Activated naive CD4-positive, alpha-beta T cell (primary cell): ENCODE data around the gene ZNF681.
A peak's percentile ranks its signal among the peaks of the same experiment; 100 is the strongest.
"Not testable (repeated sequence)": the region's sequence is repeated elsewhere in the genome, so short reads cannot be mapped to it uniquely, and the experiment has no call there.

ENCODE experiments used
- DNase-seq, 4 experiments: peaks; one replicate each; lab custom pipeline; 2025; lab: John Stamatoyannopoulos, UW

The ZNF681 gene

DNA sequence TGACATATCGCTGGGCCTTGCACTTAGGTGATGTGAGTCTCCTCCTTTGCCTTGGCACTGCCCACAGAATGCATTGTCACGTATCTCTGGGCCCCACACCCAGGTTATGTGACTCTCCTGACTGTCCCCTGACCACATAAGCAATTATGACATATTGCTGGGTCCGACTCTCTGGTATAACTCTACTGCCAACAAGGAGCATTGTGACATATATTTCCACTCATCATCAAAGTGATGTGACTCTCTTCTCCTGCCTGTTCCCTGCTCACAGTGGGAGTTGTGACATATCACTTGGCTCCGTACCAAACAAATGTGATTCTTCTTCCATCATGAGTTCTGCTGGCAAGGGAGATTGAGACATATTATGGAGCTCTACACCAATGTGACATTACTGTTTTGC lies 15.4 kb upstream of the ZNF681 start:
- DNase-seq, result no peak

DNA sequence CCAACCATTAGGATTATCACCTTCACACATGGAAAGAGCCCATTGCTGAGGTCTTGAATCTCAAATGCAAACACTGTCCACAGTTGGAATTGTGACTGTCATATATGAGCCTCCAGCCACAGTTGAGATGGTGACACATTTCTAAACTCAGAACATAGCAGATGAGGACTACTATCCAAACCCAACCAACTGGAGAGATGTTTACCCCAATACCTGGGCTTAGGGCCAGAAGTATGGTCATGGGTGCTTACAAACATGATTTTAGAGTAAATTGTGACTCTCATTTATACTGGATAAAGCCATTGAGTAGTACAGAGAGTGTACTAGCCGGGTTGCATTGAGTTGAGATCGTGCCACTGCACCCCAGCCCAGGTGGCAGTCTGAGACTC lies 14.0 kb upstream of the ZNF681 start:
- DNase-seq, result no peak

DNA sequence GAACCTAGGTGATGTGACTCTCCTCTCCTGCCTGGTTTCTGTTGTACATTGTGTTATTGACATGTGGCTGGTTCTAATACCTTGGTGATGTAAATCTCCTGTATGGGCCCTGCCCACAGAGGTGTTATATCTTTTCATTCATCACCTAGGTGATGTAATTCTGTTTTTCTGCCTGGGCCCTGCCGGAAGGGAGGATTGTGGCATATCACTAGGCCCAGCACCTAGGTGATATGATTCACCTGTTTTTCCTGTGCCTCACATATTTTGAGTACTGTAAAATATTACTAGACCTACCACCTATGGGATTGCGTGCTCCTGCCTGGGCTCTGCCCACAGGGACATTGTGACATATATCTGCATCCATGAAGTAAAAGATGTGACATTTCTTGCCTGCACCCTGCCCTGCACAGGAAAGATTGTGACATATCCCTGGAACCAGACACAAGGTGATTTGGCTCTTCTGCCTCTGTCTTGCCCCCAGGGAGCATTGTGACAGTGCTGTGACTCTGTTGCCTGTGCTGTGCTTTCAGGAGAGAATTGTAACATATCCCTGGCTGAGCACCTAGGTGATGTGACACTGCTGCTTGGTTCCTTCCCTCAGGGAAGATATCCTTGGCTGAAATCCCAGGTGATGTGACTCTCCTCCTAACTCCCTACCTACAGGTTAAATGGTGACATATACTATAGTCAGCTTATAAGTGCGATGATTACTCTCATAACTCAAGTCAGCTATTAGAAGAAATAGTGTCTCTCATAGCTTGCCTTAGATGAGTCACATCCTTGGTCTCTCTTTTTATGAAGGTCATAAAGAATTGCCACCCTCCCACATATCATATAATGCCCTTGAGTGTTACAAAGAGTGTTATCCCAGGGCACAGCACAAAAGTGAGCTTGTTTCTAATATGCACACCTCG lies 13.3 kb upstream of the ZNF681 start:
- no peak for DNase-seq

DNA sequence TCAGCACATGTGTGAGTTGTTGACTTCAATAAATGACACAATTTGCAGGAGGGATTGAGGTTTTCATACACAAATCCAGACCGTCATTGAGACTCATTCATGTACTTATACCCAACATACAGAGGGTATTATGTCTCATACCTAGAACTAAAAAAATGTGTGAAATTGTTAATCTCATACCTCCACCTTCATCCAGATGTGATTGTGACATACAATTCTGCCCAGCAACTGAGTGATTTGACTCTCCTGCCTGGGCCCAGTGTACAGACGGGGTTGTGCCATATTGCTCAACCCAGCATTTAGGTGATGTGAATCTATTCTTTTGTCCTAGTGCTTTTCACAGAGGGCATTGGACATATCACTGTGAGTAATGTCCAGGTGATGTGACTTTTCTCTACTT lies 12.6 kb upstream of the ZNF681 start:
- no peak for DNase-seq

DNA sequence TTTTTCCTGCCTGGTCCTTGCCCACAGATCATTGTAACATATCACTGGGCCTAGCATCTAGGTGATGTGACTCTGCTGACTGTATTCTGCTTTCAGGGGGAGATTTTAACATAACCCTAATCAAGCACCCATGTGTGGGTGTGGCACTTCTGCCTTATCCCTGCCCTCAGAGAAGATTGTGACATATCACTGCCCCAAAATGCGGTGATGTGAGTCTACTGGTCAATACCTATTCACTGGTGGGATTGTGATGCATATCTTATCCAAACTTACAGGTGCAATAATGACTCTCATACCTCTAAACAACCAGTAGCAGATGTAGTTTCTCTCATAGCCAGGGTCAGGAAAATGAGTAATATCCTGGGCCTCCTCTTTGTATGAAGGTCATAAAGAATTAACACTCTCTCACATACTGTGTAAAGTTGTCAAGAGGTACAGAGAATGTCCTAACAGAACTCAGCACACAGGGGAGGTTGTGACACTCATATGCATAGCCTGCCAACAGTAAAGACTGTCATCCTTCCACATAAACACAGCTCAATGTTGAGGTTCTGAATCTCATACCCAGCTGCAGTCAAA lies 12.1 kb upstream of the ZNF681 start:
- DNase-seq, result no peak

DNA sequence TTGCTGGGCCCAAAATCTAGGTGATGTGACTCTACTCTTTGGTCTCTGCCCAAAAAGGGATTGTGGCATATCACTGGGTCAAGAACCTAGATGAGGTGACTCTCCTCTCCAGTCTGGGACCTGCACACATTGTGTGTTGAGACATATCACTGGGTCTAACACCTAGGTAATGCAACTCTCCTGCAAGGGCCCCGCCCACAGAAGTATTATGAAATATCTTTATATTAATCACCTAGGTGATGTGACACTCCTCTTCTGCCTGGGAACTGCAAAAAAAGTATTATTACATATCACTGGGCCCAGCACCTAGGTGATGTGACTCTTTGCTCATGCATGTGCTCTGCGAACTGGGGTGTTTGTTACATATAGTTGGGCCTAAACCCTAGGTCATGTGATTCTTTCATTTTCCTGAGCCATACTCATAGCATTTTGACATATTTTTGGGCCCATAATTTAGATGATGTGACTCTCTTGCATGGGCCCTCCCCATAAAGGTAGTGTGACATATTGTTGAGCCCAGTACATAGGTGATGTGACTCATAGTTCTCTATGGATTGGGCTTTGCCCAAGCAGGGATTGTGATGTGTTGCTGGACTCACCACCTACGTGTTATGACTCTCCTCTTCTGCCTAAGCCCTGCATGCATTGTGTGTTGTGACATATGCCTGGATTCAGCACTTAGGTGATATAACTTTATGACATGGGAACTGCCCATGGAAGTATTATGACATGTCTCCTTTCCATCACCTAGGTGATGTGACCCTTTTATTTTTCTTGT lies 11.2 kb upstream of the ZNF681 start:
- DNase-seq, result no peak

DNA sequence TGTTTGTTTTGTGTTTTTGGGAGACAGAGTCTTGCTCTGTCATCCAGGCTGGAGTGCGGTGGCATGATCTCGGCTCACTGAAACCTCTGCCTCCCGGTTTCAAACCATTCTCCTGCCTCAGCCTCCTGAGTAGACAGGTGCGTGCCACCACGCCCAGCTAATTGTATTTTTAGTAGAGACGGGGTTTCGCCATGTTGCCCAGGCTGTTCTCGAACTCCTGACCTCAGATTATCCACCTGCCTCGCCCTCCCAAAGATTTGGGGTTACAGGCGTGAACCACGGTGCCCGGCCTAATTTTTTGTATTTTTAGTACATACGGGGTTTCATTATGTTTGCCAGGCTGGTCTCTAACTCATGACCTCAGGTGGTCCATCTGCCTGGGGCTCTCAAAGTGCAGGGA lies 8.3 kb upstream of the ZNF681 start:
- no peak for DNase-seq

DNA sequence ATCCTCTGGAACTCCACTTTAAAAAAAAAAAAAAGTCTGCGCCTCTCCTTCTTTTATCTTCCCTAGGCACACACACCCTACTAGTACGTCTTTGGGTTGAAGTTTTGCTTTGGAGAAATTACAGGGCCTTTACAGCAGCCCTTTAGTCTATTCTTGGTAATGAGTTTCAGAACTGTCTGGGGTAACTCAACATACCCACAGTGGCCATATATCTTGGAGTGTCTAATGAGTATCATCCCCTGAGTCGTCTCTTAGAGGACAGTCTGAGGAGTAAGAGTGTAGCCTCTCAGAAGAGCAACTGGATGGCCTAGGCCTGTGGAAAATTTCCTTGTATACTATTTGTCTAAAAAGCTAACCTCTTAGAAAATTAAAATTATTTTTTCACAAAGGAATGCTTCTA lies 6.1 kb upstream of the ZNF681 start:
- no peak for DNase-seq

DNA sequence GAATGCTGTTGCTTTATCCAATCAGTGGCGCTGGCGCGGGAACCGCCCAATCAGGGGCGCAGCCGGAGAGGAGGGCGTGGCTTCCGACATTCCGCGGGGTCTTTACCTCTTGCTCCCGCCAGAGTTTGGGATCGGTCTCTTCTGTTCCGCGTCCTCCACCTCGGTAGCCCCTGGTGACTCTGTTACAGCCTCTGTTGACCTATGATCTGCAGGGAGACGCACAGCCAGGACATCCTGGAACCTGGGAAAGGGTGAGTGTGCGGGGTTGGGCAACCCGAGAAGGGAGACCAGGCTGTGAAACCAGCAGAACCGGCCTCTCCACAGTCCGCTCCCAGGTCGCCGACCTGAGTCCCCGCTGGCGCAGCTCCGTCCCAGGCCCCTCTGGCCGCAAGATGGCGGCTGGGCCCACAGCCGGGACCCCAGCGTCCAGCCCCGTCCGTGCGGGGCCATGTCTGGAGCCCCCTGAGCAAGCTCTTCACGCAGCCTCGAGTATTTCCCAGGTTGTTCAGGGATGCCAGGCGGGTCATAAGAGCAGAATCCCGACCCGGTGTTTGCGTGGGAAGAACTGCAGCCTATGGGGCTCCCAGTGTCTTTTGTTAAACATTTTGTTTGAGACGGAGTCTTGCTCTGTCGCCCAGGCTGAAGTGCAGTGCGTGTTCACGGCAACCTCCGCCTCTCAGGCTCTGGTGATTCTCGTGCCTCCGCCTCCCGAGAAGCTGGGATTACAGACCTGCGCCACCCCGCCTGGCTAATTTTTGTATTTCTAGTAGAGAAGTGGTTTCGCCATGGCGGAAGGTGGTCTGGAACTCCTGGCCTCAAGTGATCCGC lies 4.4 kb upstream of the ZNF681 start:
- peak; percentile 47 to 73 (median 61) for DNase-seq

DNA sequence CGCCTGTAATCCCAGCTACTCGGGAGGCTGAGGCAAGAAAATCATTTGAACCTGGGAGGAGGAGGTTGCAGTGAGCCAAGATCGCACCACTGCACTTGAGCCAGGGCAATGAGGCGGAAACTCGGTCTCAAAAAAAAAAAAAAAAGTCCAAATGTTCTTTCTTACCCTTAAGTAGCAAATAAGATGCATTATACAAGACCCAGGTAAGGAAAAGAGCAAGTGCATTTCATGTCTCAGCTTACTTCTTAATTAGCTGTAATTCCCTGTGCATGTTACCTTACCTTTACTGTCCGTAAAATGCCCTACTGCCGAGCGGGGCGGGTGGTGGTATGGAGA lies 3.8 kb upstream of the ZNF681 start:
- DNase-seq, result no peak

DNA sequence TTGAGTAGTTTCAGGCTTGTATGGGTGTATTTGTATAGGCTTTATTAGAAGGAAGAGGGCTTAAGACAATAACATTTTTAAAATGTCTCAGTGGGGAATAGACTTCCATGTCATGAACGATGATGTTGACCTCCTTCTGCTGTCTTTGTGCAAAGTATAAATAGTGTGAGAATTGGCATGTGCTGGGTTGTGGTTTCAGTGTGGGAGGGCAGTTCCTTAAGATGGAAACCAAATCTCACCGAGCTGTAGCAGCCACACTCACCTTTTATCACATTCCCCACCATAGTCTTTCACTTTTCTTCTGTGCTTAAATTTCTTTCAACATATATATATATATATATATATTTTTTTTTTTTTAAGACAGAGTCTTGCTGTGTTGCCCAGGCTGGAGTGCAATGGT lies 1.6 kb upstream of the ZNF681 start:
- not testable (repeated sequence) for DNase-seq

DNA sequence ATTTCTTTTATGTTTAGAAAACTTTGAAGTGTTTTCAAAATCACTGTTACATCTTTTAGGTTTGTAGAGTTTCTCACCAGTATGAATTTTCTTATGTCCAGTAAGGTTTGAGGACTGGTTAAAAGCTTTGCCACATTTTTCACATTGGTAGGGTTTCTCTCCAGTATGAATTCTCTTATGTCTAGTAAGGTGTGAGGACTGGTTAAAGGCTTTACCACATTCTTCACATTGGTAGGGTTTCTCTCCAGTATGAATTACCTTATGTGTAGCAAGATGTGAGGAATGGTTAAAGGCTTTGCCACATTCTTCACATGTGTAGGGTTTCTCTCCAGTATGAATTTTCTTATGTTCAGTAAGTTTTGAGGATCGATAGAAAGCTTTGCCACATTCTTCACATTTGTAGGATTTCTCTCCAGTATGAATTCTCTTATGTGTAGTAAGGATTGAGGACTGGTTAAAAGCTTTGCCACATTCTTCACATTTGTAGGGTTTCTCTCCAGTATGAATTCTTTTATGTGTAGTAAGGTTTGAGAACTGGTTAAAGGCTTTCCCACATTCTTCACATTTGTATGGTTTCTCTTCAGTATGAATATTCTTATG lies 15.0 kb downstream of the ZNF681 start:
- not testable (repeated sequence) for DNase-seq

DNA sequence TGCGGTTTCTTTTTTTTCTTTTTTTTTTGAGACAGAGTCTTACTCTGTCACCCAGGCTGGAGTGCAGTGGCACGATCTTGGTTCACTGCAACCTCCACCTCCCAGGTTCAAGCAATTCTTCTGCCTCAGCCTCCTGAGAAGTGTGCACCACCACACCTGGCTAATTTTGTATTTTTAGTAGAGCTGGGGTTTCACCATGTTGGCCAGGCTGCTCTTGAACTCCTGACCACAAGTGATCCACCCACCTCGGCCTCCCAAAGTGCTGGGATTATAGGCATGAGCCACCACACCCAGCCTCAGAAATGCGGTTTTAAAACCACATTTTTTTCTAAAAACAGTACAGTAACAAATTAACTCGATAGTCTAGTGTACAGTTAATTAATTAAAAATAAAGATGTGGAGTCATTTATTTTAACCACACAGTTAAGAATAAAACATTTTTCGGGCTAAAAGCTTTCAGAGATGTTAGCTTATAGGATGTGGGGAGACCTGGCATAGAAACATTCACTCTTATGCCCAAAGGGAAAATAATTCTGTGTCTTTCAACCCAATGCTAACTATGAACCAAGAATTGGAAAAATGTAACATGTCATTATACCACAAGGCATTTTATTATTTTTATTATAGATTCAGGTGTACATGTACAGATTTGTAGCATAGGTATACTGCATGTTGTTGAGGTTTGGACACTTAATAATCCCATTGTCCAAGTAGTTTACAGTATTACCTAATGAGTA lies 27.8 kb downstream of the ZNF681 start:
- not testable (repeated sequence) for DNase-seq

DNA sequence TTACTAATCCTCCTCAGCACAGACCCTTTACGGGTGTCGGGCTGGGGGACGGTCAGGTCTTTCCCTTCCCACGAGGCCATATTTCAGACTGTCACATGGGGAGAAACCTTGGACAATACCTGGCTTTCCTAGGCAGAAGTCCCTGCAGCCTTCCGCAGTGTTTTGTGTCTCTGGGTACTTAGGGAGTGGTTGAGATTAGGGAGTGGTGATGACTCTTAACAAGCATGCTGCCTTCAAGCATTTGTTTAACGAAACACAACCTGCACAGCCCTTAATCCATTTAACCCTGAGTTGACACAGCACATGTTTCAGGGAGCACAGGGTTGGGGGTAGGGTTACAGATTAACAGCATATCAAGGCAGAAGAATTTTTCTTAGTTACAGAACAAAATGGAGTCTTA lies 34.5 kb downstream of the ZNF681 start:
- DNase-seq, result not testable (repeated sequence)

DNA sequence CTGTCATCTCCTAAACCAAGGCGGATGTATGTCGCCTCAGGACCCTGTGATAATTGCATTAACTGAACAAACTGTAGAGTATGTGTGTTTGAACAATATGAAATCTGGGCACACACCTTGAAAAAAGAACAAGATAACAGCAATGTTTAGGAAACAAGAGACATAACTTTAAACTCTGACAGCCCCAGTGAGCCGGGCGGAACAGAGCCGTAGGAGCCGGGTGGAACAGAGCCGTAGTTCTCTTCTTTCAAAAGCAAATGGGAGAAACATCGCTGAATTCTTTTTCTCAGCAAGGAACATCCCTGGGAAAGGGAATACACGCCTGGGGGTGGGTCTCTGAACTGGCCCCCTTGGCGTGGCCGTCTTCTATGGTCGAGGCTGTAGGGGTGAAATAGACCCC lies 39.9 kb downstream of the ZNF681 start:
- DNase-seq, result no peak

DNA sequence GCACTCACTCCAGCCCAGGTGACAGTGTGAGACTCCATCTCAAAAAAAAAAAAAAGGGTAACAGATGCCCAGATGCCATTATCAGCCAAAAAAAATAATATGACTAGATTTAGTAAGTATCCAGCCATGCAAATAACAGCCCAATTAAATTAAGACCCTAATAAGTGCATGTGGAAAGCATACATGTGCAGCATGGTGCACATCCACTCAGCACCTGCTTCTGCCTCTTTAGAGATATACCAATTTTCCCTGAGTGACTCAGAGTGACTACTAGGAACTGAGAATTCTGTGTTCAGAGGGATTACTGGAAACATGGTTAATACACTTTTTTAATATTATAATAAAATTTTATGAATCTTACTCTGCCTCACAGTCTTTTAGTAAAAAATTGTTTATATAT lies 41.9 kb downstream of the ZNF681 start:
- no peak for DNase-seq

DNA sequence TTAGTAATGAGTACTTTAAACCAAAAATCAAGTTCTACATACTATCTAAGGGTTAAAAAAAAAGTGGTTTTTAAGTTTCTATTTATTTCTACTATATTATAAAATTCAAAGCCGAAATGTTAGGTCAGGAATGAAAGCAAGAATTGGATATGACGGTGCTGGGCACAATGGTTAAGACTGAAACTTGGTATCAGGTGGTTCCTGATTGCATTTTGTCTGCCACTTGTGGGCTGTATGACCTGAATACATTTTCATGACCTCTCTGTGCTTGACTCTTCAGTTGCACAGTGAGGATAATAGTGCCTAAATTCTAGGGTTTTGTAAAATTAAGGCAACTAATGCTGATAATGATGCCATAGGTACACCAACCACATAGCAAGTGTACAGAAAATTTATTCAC lies 49.3 kb downstream of the ZNF681 start:
- no peak for DNase-seq

DNA sequence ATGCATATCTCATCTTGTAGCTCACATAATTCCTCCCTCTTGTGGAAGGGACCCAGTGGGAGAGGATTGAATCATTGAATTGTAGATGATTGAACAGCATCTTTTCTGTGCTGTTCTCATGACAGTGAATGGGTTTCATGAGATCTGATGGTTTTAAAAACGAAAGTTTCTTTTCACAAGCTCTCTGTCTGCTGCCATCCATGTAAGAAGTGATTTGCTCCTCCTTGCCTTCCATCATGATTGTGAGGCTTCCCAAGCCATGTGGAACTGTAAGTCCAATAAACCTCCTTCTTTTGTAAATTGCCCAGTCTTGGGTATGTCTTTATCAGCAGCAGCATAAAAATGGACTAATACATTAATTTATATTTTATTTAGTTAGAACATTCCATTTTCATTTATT lies 52.0 kb downstream of the ZNF681 start:
- DNase-seq, result no peak

DNA sequence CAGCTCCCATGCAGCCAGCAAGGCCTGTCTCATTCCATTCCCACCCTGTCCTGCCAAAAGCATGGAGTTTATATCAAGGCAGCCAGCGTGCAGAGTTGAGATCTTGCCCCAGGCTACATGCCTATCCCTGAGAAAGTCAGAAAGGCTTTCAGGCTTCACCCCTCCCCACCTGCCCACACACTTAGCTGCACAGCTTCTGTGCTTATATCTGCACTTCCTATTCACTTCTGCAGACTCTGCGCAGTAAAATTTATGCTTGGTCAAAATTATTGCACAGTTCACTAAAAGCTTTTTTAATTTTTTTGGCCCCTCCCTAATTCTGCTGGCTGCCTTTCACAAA lies 59.2 kb downstream of the ZNF681 start:
- no peak for DNase-seq

DNA sequence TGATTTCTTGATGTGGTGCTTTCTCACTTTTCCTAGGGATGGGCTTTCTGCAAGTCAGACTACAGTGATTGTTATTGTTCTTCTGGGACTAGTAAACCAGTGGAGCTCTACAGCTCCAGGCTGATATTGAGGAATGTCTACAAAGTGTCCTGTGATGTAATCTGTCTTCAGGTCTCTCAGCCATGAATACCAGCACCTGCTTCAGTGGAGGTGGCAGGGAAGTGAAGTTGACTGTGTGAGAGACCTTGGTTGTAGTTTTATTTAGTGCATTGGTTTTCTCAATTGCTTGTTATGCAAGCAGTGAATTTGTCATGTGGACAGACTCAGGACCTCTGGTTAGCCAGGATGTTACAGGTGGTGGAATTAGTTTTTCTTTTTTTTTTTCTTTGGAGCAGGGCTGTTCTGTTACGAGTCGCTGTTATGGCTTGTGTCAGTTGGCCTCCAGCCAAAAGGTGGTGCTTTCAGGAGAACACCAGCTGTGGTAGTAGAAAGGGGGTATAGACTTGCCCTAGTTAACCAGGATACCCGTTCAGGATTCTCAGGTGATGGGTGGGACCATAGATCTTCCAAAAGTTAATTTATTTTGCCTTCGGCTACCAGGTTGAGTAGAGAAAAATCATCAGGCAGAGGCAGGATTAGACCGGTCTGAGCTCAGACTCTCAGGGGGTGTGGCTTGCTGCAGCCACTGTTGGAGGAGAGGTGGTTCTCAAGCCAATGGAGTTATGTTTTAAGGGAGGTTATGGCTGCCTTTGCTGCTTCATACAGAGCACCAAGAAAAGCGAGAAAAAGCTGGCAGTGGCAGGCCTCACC lies 59.8 kb downstream of the ZNF681 start:
- no peak for DNase-seq
